ENCODE results near the gene ENTREP1. TPM values are rescaled to one million over a fixed set of nuclear protein-coding genes. Genes with fewer than 3 reads are reported as not detected.
"Not testable (repeated sequence)": the region's sequence is repeated elsewhere in the genome, so short reads cannot be mapped to it uniquely, and the experiment has no call there.

The ENTREP1 gene
- total RNA-seq, 1 donor from 2014 or later = 3.1 TPM

GRCh38 chr9:69431203-69431602 lies 106.2 kb downstream of the ENTREP1 start:
- Histone ChIP-seq H3K27me3 (ENCODE audit: control insufficient read depth, insufficient read depth, low read length) (no peaks in the 10 kb centered on the region), H3K36me3 (ENCODE audit: control insufficient read depth, insufficient read depth, low read length) (no peaks in the 10 kb centered on the region), H3K4me3 (ENCODE audit: low read depth, low read length) (no peak overlapping the region)
- no peak for DNase-seq (ENCODE audit: low read depth)
- TF ChIP-seq CTCF (IDR thresholded peaks at IDR 0.05; ENCODE audit: insufficient read depth, low read length, poor library complexity, severe bottlenecking) = no peak

GRCh38 chr9:69431777-69432176 lies 106.8 kb downstream of the ENTREP1 start:
- no peaks in the 10 kb centered on the region for H3K36me3 ChIP-seq (ENCODE audit: control insufficient read depth, insufficient read depth, low read length)
- TF ChIP-seq CTCF (IDR thresholded peaks at IDR 0.05; ENCODE audit: insufficient read depth, low read length, poor library complexity, severe bottlenecking) = no peak
- no peaks in the 10 kb centered on the region for H3K27me3 ChIP-seq (ENCODE audit: control insufficient read depth, insufficient read depth, low read length)
- DNase-seq (ENCODE audit: low read depth) = no peak
- H3K4me3 ChIP-seq (ENCODE audit: low read depth, low read length) = no peak overlapping the region

GRCh38 chr9:69432623-69433022 lies 107.6 kb downstream of the ENTREP1 start:
- TF ChIP-seq CTCF (IDR thresholded peaks at IDR 0.05; ENCODE audit: insufficient read depth, low read length, poor library complexity, severe bottlenecking) = no peak
- Histone ChIP-seq H3K4me3 (ENCODE audit: low read depth, low read length) (no peak overlapping the region), H3K36me3 (ENCODE audit: control insufficient read depth, insufficient read depth, low read length) (no peaks in the 10 kb centered on the region), H3K27me3 (ENCODE audit: control insufficient read depth, insufficient read depth, low read length) (no peaks in the 10 kb centered on the region)
- DNase-seq (ENCODE audit: low read depth) = no peak

GRCh38 chr9:69433392-69433791 lies 108.4 kb downstream of the ENTREP1 start:
- Histone ChIP-seq H3K4me3 (ENCODE audit: low read depth, low read length) (no peak overlapping the region), H3K27me3 (ENCODE audit: control insufficient read depth, insufficient read depth, low read length) (no peaks in the 10 kb centered on the region), H3K36me3 (ENCODE audit: control insufficient read depth, insufficient read depth, low read length) (no peaks in the 10 kb centered on the region)
- DNase-seq (ENCODE audit: low read depth) = no peak
- no peak for TF ChIP-seq CTCF (IDR thresholded peaks at IDR 0.05; ENCODE audit: insufficient read depth, low read length, poor library complexity, severe bottlenecking)

- TF ChIP-seq CTCF (IDR thresholded peaks at IDR 0.05; ENCODE audit: insufficient read depth, low read length, poor library complexity, severe bottlenecking) = no peak
- no peaks in the 10 kb centered on the region for H3K27me3 ChIP-seq (ENCODE audit: control insufficient read depth, insufficient read depth, low read length)
- DNase-seq (ENCODE audit: low read depth) = no peak
- H3K4me3 ChIP-seq (ENCODE audit: low read depth, low read length) = no peak overlapping the region
- H3K36me3 ChIP-seq (ENCODE audit: control insufficient read depth, insufficient read depth, low read length) = no peaks in the 10 kb centered on the region
Observed at GRCh38 chr9:69433968-69434367, 109.0 kb downstream of the ENTREP1 start.

- not testable (repeated sequence) for H3K36me3 ChIP-seq (ENCODE audit: control insufficient read depth, insufficient read depth, low read length); H3K27me3 ChIP-seq (ENCODE audit: control insufficient read depth, insufficient read depth, low read length); H3K4me3 ChIP-seq (ENCODE audit: low read depth, low read length); DNase-seq (ENCODE audit: low read depth)
Observed at GRCh38 chr9:69439654-69440053, 114.6 kb downstream of the ENTREP1 start.

- not testable (repeated sequence) for H3K4me3 ChIP-seq (ENCODE audit: low read depth, low read length); H3K27me3 ChIP-seq (ENCODE audit: control insufficient read depth, insufficient read depth, low read length); H3K36me3 ChIP-seq (ENCODE audit: control insufficient read depth, insufficient read depth, low read length); DNase-seq (ENCODE audit: low read depth)
Observed at GRCh38 chr9:69440254-69440955, 115.4 kb downstream of the ENTREP1 start.

Measured in kidney epithelial cell (primary cell).